ENCODE data around the gene BMP7.

Gene BMP7

GRCh38 chr20:57139342-57140093, 126.9 kb downstream of the BMP7 start:
- no peak for ATAC-seq

- no peak for ATAC-seq
Measured at GRCh38 chr20:57138198-57138995, 128.0 kb downstream of the BMP7 start.

GRCh38 chr20:57137676-57138075, 128.8 kb downstream of the BMP7 start:
- no peak for ATAC-seq

GRCh38 chr20:57136734-57137133, 129.7 kb downstream of the BMP7 start:
- ATAC-seq: no peak

GRCh38 chr20:57135875-57136274, 130.6 kb downstream of the BMP7 start:
- no peak for ATAC-seq

- ATAC-seq: no peak
Measured at GRCh38 chr20:57134804-57135203, 131.6 kb downstream of the BMP7 start.

GRCh38 chr20:57133926-57134650, 132.4 kb downstream of the BMP7 start:
- ATAC-seq: no peak

- ATAC-seq: no peak
Measured at GRCh38 chr20:57131601-57132391, 134.6 kb downstream of the BMP7 start.

- no peak for ATAC-seq
Measured at GRCh38 chr20:57131077-57131476, 135.4 kb downstream of the BMP7 start.

- no peak for ATAC-seq
Measured at GRCh38 chr20:57130160-57130772, 136.2 kb downstream of the BMP7 start.

GRCh38 chr20:57129303-57129702, 137.1 kb downstream of the BMP7 start:
- ATAC-seq: no peak

- no peak for ATAC-seq
Measured at GRCh38 chr20:57128044-57128757, 138.2 kb downstream of the BMP7 start.

- ATAC-seq: no peak
Measured at GRCh38 chr20:57126481-57127092, 139.9 kb downstream of the BMP7 start.

- no peak for ATAC-seq
Measured at GRCh38 chr20:57124800-57125517, 141.5 kb downstream of the BMP7 start.

- ATAC-seq: no peak
Measured at GRCh38 chr20:57124366-57124765, 142.1 kb downstream of the BMP7 start.

GRCh38 chr20:57123504-57123903, 142.9 kb downstream of the BMP7 start:
- no peak for ATAC-seq

GRCh38 chr20:57122536-57123489, 143.6 kb downstream of the BMP7 start:
- ATAC-seq: no peak

GRCh38 chr20:57118964-57119363, 147.5 kb downstream of the BMP7 start:
- ATAC-seq: no peak

All from activated CD4-positive, CD25-positive, alpha-beta regulatory T cell treated with anti-CD3 and anti-CD28 coated beads, Interleukin-2, amount 50 U/mL, for 24 hours (primary cell).